IPS DF 19.7 (cell line): Measurements from ENCODE around the gene ELMO3.
A peak's percentile ranks its signal among the peaks of the same experiment; 100 is the strongest.

ENCODE experiments used
- DNase-seq: peaks from one replicate; pipeline ENCODE4 v3.0.0-alpha.2; 2013; ENCODE audit warnings: low read depth, low spot score

The ELMO3 gene

DNA sequence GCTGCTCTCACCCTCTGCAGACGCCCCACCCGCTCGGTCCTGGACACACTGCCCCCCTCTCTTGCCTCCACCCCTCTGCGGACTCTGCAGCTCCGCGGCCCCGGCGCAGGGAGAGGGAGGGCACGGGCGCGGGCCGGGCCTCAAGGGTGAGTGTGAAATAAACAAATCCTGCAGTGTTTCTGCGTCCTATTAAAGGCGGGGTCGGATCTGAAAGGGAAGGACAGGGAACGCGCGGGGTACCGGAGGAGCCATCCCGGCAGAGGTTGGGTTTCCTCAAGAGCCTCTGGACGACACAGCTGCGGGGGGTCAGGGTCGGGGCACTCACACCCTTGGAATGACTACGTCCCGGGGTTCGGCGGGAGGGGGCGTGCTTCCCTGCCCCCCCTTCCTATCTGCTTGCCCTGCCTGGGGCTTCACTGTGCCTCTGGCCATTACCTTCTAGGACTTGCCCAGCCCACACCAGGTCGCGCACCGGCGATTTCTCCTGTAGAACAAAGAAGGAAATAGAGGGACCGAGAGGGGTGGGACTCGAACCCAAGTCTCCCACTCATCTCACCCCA is 34.9 kb upstream of the ELMO3 start:
- no peak for DNase-seq

DNA sequence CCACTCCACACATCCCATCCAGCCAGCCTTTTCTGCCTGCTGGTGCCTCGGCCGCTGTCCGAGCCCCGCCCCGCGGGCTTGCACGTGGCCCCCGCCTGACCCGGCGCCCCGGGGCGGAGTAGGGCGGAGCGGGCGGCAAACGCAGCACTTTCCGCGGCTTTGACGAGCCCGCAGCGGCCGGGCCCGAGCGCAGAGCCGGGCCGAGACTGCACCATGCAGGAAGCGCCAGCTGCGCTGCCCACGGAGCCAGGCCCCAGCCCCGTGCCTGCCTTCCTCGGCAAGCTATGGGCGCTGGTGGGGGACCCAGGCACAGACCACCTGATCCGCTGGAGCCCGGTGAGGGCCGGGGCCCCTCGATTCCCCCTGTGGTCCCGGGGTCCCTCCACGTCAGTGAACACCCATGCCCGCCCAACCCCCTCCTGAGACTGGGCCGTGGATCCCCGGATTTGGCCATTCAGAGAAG is 34.3 kb upstream of the ELMO3 start, which contains the start of gene HSF4:
Gene HSF4 (plus strand): TSS at position 147 of the 463 bp plus-strand sequence. CDS start 67 bp downstream, at position 214.
- no peak for DNase-seq

DNA sequence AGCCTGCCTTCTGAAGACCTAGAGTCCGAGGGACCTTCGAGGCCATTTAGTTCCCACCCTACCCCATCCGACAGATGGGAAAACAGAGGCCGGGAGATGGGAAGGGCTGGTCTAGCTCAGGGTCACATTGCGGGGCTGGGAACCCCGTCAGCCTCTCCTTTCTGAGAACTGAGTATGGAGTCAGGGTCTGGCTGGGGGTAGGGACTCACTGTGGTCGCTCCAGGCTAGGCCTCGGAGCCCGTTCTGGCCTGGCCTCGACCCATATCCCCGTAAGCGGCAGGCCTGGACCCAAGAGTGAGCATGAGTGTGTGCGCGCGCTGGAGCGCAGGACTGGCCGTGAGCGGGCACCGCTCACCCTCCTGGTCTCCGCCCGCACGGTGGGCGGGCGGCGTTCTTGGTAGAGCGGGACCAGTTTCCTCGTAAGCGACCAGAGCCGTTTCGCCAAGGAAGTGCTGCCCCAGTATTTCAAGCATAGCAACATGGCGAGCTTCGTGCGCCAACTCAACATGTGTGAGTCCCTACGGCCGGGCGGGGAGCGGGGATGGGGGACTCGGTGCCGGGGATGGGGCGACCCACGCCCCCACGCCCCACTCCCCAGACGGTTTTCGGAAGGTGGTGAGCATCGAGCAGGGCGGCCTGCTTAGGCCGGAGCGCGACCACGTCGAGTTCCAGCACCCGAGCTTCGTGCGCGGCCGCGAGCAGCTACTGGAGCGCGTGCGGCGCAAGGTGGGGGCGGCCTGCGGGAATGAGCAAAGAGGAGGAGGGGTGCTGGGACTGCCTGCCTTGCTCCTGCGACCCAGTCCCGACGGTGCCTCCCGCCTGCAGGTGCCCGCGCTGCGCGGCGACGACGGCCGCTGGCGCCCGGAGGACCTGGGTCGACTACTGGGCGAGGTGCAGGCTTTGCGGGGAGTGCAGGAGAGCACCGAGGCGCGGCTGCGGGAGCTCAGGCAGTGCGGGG is 33.5 kb upstream of the ELMO3 start:
- no peak for DNase-seq

DNA sequence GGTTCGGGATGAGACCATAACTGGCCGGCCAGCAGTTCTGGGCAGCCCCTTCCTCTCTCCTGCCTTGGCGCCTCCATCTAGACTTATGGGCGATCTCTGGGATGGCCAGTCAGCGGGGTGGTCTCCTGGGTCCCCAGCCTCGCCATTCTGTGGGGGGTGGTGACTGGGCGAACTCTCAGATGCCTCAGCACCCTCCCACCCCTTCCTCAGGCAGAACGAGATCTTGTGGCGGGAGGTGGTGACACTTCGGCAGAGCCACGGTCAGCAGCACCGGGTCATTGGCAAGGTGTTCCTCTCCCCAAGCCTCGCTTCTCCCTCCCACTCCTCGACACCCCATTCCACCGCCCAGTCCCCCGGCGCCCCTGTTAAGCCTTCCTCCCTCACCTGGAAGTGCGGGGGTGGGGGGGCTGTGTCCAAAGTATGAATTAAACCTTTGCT is 32.8 kb upstream of the ELMO3 start:
- DNase-seq = no peak

DNA sequence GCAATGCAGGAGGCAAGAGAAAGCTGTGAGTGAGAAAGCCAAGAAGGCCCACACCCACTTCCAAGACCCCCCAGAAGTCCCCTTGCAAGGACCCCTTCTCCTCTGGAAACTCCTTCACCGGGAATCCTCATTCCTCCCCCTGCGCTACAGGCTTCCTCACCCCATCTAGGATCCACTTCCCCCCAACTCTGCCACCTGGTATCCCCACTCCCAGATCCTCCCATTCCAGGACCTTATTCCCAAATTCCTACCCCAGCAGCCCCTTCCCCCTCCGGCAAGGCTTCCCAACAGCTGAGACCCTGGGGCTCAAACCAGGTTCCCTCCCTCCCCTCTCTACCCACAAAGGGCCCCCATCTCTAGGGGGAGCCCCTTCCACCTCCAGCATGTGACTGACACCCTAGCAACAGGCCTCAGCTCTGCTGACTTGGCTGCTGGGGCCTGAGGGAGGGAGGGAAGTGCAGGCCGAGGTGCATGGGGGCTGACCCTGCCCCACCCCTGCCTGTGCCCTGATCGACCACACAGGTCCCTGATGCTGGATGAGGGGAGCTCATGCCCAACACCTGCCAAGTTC is 32.2 kb upstream of the ELMO3 start:
- no peak for DNase-seq

DNA sequence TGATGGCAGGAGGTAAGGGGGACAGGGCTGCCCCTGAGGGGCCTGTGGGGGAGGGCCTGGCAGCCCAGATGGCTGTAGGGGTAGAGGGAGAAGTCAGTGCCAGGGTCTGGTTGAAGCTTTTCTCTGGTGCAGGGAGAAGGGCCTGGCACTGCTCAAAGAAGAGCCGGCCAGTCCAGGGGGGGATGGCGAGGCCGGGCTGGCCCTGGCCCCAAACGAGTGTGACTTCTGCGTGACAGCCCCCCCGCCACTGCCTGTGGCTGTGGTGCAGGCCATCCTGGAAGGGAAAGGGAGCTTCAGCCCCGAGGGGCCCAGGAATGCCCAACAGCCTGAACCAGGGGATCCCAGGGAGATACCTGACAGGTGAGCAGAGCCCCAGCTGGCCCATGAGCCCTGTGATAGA is 31.3 kb upstream of the ELMO3 start:
- no peak for DNase-seq

DNA sequence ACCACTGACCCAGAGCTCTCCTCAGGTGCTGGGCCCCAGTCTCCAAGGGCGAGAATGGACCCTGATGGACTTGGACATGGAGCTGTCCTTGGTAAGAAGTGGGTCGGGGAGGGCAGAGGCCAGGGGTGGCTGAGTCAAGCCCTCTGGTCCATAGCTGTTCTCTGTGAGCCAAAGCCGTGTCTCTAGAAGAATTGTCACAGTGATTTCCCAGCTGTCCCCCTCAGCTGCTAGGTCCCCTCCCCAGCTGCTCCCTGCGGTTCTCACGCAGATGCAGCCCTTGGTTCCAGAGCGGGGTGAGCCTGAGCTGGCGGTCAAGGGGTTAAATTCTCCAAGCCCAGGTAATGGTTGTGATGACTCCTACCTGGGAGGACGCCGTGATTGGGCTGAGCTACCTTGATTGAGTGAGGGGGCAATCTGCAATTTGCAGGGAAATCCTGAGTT is 29.9 kb upstream of the ELMO3 start:
- DNase-seq = no peak

DNA sequence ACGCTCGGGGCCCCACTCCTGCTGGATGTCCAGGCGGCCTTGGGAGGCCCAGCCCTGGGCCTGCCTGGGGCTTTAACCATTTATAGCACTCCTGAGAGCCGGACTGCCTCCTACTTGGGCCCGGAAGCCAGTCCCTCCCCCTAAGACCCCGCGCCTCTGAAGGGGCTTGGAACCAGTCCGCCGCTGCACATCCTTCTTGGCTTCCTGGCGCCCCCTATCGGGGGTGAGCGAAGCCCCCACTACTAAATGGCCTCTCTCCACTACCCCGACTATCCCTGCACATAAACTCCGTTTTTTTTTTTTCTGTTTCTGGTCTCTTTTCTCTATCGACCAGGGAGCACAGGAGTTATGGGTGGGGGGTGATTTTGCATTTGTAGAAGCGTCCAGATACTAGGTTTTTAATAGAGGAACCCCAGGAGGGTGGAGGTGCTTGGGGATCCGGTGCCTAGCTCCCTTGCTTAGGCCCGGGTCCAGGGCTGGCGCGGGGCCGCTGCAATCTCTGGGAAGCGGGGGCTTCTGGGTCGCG is 29.2 kb upstream of the ELMO3 start:
- no peak for DNase-seq

DNA sequence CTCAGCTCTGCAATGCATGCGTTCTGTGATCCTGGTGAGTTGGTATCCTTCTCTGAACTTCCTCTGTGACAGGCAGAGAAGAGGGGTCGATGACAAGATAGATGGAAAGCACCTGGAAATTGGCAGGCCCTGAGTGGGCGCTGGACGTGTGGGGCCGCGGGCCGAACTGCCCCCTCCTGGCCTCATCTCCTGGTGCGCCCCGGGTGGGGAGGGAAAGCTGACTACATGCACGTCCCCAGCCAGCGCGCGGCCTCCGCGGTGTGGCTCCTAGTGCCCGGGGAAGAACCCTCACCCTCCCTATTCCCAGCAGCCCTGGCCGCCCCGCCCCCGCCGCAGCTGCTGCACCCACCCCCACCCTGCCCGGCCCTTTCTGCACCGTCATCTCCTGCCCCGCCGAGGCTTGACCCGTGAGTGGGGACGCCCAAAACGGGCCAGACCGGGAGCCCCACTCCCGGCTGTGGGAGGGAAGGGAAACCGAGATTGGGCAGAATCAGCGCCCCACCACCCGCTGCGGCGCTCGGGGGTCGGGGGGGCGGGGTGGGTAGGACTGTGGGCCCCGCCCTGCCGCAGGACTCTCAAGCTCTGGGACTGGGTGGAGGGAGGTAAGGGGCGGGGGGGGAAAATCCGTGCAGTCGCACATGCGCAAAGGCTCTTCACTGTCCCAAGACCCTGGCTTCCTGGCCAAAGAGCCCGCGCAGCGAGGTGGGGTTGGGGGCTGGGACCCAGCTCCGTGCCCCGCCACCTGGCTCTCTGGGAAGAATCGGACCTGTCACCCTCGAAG is 28.6 kb upstream of the ELMO3 start, which contains the start of gene NOL3:
Gene NOL3 (plus strand): TSS at position 371 of the 781 bp plus-strand sequence.
- no peak for DNase-seq

DNA sequence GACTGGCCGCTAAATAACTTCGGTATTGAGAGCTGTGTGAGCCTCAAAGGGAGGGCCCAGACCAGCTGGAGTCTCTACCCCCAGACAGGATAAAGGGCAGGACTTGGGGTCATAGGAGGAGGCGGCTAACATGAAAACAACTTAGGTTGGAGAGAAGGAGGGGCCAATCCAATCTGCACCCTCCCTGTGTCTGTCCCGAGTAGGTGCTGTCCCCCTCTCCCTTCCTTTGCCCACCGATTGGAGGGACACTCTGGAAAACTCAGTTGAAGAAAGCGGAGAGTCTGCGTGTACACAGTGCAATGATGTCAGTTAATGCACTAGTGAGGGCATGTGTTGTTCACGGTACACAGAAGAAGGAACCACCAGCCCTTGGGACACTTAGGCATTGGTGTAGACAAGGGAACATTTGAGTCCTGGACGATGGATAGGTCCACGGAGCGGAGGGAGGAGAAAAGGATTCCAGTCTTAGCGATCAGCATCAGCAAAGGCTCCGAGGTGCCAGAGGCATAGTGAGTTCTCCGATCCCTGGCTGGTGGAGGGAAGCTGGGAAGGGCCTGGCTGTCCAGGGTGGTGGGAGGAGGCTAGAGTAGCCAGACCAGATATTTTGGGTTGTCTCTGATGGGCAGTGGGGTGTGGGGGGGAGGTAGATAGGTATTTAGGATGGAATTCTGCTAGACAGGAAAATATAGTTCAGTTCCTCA is 27.8 kb upstream of the ELMO3 start:
- no peak for DNase-seq

DNA sequence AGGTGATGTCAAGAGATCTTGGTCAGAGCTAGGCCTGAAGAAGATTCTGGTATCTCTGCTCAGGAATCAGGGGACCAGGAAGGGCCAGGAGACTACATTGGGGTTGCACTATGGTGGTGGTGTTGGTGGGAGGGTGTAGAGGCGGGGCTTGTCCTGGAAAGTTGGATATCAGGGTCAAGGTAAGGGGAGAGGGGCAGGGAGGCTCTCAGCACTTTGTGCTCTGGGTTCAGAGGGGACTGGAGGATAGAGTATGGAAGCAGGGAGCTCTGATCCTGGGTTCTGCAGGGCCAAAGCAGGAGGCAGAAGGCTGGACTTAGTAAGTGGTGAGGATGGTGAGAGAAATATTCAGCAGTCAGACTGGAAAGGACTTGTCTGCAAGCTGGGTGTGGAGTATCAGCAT is 25.6 kb upstream of the ELMO3 start:
- DNase-seq = no peak

DNA sequence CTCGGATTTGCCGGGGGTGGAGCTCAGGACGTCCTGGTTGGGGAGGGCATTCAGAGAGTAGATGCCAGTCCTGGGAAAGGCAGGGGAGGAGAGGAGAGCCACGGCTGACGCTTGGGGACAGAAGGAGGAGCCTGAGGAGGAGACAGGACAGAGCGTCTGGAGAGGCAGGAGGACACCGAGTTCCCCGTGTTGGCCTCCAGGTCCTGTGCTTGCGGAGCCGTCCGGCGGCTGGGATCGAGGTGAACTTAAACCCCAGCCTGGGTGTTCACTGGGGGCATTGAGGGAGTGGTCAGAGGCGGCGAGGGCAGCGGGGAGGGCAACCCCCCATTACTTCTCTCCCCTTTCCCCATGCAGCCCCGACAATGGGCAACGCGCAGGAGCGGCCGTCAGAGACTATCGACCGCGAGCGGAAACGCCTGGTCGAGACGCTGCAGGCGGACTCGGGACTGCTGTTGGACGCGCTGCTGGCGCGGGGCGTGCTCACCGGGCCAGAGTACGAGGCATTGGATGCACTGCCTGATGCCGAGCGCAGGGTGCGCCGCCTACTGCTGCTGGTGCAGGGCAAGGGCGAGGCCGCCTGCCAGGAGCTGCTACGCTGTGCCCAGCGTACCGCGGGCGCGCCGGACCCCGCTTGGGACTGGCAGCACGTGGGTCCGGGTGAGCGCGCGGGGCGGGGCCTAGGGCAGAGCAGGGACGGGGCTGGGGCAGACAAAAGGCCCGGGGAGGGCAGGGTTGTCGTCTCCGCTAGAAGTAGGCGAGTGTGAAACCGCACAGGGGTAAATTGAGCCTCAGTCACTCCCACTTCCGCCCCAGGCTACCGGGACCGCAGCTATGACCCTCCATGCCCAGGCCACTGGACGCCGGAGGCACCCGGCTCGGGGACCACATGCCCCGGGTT is 24.9 kb upstream of the ELMO3 start:
- no peak for DNase-seq

DNA sequence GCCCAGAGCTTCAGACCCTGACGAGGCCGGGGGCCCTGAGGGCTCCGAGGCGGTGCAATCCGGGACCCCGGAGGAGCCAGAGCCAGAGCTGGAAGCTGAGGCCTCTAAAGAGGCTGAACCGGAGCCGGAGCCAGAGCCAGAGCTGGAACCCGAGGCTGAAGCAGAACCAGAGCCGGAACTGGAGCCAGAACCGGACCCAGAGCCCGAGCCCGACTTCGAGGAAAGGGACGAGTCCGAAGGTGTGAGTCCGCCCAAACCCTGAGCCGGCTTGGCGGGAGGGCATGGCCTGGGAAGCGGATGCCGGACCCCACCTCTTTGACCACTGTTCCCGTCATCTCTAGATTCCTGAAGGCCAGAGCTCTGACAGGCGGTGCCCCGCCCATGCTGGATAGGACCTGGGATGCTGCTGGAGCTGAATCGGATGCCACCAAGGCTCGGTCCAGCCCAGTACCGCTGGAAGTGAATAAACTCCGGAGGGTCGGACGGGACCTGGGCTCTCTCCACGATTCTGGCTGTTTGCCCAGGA is 24.2 kb upstream of the ELMO3 start:
- DNase-seq = no peak

DNA sequence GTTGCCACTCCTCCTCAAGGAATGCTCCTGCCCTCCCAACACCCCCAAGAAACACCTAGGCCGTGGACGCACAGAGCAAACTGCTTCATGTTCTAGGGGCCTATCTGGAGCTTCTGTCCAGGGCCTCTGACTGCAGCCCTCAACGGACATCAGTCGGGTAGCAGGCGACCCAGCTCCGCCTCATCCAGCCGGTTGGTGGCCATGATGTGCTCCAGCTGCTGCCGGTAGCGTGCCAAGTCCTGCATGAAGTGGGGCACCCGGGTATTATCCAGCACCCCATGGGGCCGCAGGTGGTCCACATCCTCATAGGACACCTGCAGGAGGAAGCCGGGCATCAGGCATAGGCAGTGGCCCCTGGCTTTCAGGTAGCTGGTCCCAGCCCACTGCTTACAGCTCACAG is 22.3 kb upstream of the ELMO3 start:
- no peak for DNase-seq

DNA sequence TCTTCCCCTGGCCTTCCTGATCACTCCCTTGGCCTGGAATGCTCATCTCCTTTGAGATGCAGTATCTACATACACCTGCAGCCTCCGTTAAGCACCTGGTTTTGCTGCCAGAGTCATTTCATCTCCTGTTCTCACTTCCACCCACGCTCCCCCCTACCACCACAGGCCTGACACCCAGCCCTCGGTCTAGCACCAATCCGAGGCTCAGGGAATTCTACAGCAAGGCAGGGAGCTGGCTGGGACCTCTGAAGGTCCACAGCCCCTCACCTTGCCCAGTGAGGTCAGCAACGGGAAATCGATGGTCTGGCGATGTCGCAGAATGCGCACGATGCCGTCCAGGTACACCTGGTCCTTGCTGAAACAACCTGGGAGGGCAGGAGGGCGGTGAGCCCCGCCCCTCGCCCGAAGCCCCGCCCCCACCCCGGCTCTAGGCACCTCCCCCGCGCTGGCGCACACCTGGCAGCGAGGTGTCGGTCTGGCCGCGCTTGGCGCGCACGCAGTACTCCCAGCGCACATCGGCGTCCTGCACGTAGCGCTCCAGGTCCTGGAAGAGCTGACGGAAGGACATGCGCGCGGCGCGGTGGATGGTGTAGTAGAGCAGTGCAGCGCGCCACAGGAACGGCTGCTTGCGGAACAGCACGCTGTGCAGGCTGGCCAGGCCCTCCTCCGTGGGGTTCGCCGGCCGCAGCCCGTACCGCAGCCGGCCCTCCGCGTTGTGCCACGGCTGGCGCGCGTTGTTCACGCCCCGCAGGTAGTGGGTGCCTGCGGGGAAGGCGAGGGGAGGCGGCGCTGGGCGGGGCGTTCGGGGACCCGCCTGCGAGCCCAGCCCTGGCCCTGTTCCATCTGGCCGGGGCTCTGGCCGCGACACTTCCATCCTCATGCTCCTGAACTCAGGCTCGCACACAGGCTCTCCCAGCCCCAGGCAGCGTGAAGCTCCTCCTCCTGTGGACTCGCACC is 20.9 kb upstream of the ELMO3 start:
- DNase-seq = peak; percentile 91

DNA sequence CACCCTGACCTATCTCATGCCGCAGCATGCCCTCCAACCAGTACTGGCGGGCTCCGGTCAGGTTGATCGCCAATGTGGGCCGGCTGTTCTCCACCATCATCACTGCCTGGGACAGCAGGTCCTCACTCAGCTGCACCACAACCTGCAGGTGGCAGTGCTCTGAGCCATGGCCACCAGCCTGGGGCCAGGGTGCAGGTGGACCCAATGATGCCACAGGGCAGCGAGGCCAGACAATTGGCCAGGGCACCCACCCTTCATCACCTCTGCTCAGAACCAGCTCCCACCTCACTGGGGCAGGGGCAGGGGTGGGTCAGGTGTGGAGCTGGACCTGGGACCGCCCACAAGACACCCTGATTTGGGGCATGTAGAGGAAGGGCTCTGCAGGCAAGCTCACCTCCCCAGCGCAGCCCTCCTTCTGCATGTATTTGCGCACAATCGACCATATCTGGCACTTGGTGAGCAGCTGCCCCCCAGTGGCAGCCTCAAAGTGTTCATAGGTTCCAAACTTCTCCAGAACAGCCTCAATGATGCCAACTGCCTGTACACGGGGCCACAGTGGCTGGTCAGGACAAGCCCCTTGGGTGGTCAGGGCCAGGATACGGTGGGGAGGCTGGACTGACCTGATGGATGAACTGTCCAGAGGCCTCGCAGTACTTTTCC is 19.4 kb upstream of the ELMO3 start:
- no peak for DNase-seq

DNA sequence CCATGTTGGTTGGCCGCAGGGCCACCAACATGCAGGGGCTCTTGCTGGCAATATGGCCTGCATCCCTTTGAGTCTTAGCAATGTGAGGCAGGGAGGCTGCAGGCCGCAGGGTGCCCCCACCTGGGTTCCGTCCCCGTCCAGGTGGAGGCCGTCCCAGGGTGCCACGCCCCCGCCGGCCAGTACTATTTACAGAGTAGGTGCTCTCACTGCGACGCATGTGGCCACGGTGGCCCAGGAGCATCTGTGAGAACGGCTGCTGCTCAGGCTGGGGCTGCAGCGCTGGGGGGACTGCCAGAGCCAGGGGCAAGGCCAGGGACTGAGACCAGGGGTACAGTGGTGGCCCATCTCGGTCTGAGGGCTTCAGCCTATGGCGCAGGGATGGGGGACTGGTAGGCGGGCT is 18.8 kb upstream of the ELMO3 start:
- no peak for DNase-seq

DNA sequence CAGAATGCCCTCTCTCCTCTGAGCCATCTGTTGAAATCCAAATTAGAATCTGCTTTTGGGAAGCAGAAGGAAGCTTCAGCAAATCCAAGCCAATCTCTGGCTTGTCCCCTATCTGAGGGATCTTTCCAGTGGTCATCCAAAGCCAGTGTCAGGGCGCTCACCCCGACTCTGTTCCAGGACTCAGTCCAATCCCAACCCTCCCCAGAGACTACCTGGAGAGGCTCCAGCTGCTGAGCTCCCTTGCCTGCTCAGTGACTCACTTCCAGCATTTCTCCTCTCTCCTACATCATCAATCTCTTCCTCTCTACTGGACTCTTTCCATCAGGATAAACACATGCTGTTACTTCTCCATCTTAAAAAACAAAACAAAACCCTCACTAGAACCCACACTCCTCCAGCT is 17.6 kb upstream of the ELMO3 start:
- DNase-seq = no peak
